ENCODE measurements around the gene CPVL. TPM values are rescaled to one million over a fixed set of nuclear protein-coding genes. Genes with fewer than 3 reads are reported as not detected.

The CPVL gene
- total and polyA plus RNA-seq, 2 experiments from 2014 or later, result 31.9 to 37.8 TPM

DNA sequence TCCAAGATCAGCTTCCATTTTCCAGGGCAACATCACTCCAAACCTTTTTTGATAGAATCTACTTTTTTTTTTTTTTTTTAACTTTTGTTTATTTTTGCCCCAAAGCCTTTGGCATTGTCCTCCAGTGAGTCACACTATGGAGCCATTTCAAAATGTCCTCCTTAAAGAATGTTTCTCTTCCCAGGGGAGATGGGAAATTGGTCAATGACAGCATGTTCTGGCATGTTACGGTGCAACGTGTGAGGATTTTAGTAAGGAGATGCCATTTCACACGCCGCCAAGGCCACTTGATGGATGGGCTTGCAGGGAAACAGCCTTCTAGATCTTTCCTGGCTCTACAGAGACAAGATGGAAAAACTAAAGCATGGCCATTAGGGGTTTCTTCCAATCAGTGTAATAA lies 157.5 kb downstream of the CPVL start (continued):
- TF ChIP-seq, protein P1, sequence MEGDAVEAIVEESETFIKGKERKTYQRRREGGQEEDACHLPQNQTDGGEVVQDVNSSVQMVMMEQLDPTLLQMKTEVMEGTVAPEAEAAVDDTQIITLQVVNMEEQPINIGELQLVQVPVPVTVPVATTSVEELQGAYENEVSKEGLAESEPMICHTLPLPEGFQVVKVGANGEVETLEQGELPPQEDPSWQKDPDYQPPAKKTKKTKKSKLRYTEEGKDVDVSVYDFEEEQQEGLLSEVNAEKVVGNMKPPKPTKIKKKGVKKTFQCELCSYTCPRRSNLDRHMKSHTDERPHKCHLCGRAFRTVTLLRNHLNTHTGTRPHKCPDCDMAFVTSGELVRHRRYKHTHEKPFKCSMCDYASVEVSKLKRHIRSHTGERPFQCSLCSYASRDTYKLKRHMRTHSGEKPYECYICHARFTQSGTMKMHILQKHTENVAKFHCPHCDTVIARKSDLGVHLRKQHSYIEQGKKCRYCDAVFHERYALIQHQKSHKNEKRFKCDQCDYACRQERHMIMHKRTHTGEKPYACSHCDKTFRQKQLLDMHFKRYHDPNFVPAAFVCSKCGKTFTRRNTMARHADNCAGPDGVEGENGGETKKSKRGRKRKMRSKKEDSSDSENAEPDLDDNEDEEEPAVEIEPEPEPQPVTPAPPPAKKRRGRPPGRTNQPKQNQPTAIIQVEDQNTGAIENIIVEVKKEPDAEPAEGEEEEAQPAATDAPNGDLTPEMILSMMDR (conservative IDR thresholded peaks at IDR 0.05; ENCODE audit: low read depth in 2 of 2), result no peak
- TF ChIP-seq, protein P2, sequence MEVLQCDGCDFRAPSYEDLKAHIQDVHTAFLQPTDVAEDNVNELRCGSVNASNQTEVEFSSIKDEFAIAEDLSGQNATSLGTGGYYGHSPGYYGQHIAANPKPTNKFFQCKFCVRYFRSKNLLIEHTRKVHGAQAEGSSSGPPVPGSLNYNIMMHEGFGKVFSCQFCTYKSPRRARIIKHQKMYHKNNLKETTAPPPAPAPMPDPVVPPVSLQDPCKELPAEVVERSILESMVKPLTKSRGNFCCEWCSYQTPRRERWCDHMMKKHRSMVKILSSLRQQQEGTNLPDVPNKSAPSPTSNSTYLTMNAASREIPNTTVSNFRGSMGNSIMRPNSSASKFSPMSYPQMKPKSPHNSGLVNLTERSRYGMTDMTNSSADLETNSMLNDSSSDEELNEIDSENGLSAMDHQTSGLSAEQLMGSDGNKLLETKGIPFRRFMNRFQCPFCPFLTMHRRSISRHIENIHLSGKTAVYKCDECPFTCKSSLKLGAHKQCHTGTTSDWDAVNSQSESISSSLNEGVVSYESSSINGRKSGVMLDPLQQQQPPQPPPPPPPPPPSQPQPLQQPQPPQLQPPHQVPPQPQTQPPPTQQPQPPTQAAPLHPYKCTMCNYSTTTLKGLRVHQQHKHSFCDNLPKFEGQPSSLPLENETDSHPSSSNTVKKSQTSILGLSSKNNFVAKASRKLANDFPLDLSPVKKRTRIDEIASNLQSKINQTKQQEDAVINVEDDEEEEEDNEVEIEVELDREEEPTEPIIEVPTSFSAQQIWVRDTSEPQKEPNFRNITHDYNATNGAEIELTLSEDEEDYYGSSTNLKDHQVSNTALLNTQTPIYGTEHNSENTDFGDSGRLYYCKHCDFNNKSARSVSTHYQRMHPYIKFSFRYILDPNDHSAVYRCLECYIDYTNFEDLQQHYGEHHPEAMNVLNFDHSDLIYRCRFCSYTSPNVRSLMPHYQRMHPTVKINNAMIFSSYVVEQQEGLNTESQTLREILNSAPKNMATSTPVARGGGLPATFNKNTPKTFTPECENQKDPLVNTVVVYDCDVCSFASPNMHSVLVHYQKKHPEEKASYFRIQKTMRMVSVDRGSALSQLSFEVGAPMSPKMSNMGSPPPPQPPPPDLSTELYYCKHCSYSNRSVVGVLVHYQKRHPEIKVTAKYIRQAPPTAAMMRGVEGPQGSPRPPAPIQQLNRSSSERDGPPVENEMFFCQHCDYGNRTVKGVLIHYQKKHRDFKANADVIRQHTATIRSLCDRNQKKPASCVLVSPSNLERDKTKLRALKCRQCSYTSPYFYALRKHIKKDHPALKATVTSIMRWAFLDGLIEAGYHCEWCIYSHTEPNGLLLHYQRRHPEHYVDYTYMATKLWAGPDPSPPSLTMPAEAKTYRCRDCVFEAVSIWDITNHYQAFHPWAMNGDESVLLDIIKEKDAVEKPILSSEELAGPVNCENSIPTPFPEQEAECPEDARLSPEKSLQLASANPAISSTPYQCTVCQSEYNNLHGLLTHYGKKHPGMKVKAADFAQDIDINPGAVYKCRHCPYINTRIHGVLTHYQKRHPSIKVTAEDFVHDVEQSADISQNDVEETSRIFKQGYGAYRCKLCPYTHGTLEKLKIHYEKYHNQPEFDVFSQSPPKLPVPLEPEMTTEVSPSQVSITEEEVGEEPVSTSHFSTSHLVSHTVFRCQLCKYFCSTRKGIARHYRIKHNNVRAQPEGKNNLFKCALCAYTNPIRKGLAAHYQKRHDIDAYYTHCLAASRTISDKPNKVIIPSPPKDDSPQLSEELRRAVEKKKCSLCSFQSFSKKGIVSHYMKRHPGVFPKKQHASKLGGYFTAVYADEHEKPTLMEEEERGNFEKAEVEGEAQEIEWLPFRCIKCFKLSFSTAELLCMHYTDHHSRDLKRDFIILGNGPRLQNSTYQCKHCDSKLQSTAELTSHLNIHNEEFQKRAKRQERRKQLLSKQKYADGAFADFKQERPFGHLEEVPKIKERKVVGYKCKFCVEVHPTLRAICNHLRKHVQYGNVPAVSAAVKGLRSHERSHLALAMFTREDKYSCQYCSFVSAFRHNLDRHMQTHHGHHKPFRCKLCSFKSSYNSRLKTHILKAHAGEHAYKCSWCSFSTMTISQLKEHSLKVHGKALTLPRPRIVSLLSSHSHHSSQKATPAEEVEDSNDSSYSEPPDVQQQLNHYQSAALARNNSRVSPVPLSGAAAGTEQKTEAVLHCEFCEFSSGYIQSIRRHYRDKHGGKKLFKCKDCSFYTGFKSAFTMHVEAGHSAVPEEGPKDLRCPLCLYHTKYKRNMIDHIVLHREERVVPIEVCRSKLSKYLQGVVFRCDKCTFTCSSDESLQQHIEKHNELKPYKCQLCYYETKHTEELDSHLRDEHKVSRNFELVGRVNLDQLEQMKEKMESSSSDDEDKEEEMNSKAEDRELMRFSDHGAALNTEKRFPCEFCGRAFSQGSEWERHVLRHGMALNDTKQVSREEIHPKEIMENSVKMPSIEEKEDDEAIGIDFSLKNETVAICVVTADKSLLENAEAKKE (CRISPR knock-in tag; IDR thresholded peaks at IDR 0.05), result no peak
- TF ChIP-seq NANOG (IDR thresholded peaks at IDR 0.05; ENCODE audit: borderline replicate concordance) (no peak), STAT1 (IDR thresholded peaks at IDR 0.05; ENCODE audit: unreplicated experiment) (no peak)

DNA sequence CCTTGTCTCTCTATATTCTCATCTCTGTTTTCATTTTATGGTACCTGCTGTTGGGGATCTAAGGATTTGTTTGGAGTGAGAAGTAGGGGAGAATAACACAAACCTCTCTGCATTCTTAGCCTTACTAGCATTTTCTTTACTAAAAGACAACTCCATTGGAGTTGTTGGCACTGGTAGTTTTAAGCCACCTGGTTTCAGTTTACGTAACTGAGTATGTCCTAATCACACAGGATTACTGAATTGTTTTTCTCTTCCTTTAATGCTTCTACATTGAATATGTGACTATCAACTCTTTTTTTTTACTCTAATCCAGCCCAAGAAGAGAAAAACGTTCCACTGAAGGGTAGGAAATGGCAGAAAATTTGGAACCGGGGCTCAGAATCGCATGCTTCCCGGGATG lies 158.2 kb downstream of the CPVL start:
- no peak overlapping the region for H2AFZ ChIP-seq
- no peak overlapping the region for H3K4me3 ChIP-seq
- Mint-ChIP-seq H3K4me3 (no peak overlapping the region), H3K4me1 (peaks cover 35% of the 10 kb centered on the region), H3K27me3 (ENCODE audit: insufficient read depth, low read depth, poor library complexity) (peaks cover 2% of the 10 kb centered on the region), H3K27ac (no peak overlapping the region), H3K36me3 (ENCODE audit: low read depth) (no peaks in the 10 kb centered on the region), H3K9me3 (no peaks in the 10 kb centered on the region)
- DNase-seq (ENCODE audit: low spot score) (no peak), ATAC-seq (no peak)
- H3K4me1 ChIP-seq (ENCODE audit: insufficient read depth), result peaks cover 12% of the 10 kb centered on the region
- no peaks in the 10 kb centered on the region for H3K36me3 ChIP-seq (ENCODE audit: insufficient read depth)
- 0 out of 2 replicates have a peak, but pooled peaks cover 6% of the 10 kb centered on the region for H3K9me2 ChIP-seq (ENCODE audit: insufficient read depth)
- no peaks in the 10 kb centered on the region for H3F3A ChIP-seq (replicated peaks; ENCODE audit: low read depth)
- H3K27me3 ChIP-seq (ENCODE audit: insufficient read depth), result no peaks in the 10 kb centered on the region
- no peaks in the 10 kb centered on the region for H3K79me2 ChIP-seq (replicated peaks; ENCODE audit: insufficient read depth)
- no peaks in the 10 kb centered on the region for H4K20me1 ChIP-seq (replicated peaks; ENCODE audit: insufficient read depth)
- no peak overlapping the region for H3K4me2 ChIP-seq
- no peak overlapping the region for H3K27ac ChIP-seq (ENCODE audit: low read depth)
- TF ChIP-seq ZNF114 (CRISPR knock-in tag; IDR thresholded peaks at IDR 0.05), result no peak
- TF ChIP-seq EZH2 (IDR thresholded peaks at IDR 0.05; ENCODE audit: low read depth, unreplicated experiment), result no peak
- TF ChIP-seq STAT1 (IDR thresholded peaks at IDR 0.05; ENCODE audit: unreplicated experiment), result no peak
- no peak for TF ChIP-seq EZH2phosphoT487 (IDR thresholded peaks at IDR 0.05; ENCODE audit: unreplicated experiment)
- TF ChIP-seq JUNB (IDR thresholded peaks at IDR 0.05; ENCODE audit: unreplicated experiment), result no peak
- TF ChIP-seq, protein P1 (conservative IDR thresholded peaks at IDR 0.05; ENCODE audit: low read depth in 2 of 2), result no peak
